ENCODE results near the gene ZXDC. TPM values are rescaled to one million over a fixed set of nuclear protein-coding genes. Genes with fewer than 3 reads are reported as not detected.

Gene ZXDC
- total RNA-seq, 1 donor from 2014 or later = 26.6 TPM

DNA sequence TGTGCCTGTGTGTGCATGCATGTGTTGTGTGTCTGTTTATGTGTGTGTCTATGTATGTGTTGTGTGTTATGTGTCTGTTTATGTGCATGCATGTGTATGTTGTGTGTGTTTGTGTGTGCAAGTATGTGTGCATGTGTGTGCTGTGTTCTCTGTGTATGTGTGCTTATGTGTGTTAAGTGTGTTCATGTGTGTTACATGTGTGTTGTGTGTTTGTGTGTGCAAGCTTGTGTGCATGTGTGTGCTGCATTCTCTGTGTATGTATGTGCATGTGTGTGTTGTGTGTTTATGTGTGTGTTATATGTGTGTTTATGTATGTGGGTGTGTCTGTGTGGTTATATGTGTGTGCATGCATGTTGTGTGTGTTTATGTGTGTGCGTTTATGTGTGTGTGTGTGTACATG, 27.0 kb upstream of the ZXDC start:
- Mint-ChIP-seq H3K36me3 (ENCODE audit: low read depth) (no peaks in the 10 kb centered on the region), H3K9me3 (ENCODE audit: low read depth) (no peaks in the 10 kb centered on the region), H3K4me1 (ENCODE audit: low read depth) (no peaks in the 10 kb centered on the region), H3K27me3 (ENCODE audit: low read depth) (peaks cover 20% of the 10 kb centered on the region), H3K4me3 (ENCODE audit: unreplicated experiment) (no peak overlapping the region), H3K27ac (ENCODE audit: unreplicated experiment) (no peak overlapping the region)
- DNase-seq (ENCODE audit: low spot score) = no peak
- TF ChIP-seq, protein P1, sequence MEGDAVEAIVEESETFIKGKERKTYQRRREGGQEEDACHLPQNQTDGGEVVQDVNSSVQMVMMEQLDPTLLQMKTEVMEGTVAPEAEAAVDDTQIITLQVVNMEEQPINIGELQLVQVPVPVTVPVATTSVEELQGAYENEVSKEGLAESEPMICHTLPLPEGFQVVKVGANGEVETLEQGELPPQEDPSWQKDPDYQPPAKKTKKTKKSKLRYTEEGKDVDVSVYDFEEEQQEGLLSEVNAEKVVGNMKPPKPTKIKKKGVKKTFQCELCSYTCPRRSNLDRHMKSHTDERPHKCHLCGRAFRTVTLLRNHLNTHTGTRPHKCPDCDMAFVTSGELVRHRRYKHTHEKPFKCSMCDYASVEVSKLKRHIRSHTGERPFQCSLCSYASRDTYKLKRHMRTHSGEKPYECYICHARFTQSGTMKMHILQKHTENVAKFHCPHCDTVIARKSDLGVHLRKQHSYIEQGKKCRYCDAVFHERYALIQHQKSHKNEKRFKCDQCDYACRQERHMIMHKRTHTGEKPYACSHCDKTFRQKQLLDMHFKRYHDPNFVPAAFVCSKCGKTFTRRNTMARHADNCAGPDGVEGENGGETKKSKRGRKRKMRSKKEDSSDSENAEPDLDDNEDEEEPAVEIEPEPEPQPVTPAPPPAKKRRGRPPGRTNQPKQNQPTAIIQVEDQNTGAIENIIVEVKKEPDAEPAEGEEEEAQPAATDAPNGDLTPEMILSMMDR (IDR thresholded peaks at IDR 0.05) = no peak

DNA sequence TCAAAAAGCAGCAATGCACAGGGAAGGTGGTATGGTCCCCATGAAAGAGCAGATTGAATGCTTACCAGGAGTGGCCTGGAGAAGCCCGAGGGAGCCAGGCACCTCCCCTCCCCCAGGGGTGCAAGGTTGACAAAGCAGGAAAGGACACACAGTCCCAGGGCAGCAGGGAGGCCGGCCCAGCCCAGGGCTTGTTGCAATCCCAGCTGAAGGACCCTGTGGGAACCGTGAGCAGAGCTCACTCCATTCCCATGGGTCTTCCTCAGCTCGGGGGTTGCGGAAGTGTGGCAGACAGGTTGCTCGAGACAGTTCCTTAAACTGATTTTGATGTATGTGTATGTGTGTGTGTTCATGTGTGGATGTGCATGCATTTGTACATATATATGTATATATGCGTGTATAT, 26.0 kb upstream of the ZXDC start:
- TF ChIP-seq, protein P1 (IDR thresholded peaks at IDR 0.05) = no peak
- no peak overlapping the region for H3K27ac Mint-ChIP-seq (ENCODE audit: unreplicated experiment)
- no peak for DNase-seq (ENCODE audit: low spot score)
- no peak overlapping the region for H3K4me3 Mint-ChIP-seq (ENCODE audit: unreplicated experiment)
- H3K27me3 Mint-ChIP-seq (ENCODE audit: low read depth) = peaks cover 20% of the 10 kb centered on the region
- no peaks in the 10 kb centered on the region for H3K36me3 Mint-ChIP-seq (ENCODE audit: low read depth)
- no peaks in the 10 kb centered on the region for H3K4me1 Mint-ChIP-seq (ENCODE audit: low read depth)
- no peaks in the 10 kb centered on the region for H3K9me3 Mint-ChIP-seq (ENCODE audit: low read depth)

DNA sequence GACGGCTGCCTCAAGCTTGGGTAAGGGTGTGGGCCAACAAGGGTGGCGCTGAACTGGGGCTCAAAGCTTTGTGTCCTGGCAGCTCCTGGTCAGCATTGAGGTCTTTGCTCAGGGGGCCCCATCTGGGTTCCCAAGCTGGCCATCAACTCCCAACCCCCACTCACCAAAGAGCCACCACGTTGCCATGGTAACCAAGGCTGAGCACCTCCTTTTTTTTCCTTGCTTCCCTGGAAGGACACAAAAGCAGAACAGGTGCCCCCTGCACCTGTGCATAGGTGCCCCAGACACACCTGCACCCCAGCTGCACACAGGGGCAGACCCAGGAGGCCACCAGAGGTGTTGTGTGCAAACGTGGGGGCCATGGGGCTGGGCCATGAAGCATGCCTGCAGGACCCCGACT, 25.4 kb upstream of the ZXDC start:
- H3K4me3 Mint-ChIP-seq (ENCODE audit: unreplicated experiment) = no peak overlapping the region
- no peak overlapping the region for H3K27ac Mint-ChIP-seq (ENCODE audit: unreplicated experiment)
- H3K27me3 Mint-ChIP-seq (ENCODE audit: low read depth) = peaks cover 17% of the 10 kb centered on the region
- TF ChIP-seq, protein P1 (IDR thresholded peaks at IDR 0.05) = no peak
- no peaks in the 10 kb centered on the region for H3K9me3 Mint-ChIP-seq (ENCODE audit: low read depth)
- H3K4me1 Mint-ChIP-seq (ENCODE audit: low read depth) = no peaks in the 10 kb centered on the region
- DNase-seq (ENCODE audit: low spot score) = no peak
- H3K36me3 Mint-ChIP-seq (ENCODE audit: low read depth) = no peaks in the 10 kb centered on the region

DNA sequence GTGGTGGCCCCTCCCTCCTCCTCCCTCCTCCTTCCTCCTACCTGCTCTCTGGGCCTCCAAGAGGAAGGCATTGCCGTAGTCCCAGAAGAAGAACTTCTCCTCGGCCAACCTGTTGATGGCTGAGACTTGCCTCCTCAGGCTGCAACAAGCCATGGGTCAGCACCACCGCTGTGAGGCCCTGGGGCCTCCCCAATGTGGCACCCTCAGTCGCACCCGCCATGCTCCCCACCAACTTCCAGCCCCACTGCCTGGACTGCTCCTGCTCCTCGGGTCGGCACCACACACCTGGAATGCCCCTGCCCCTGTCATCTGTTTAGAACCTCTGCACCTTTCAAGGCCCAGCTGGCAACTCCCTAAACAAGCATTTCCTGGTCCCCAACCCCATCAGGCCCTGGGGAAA, 24.3 kb upstream of the ZXDC start:
- Mint-ChIP-seq H3K27me3 (ENCODE audit: low read depth) (peaks cover 13% of the 10 kb centered on the region), H3K4me3 (ENCODE audit: unreplicated experiment) (no peak overlapping the region), H3K27ac (ENCODE audit: unreplicated experiment) (no peak overlapping the region), H3K4me1 (ENCODE audit: low read depth) (no peaks in the 10 kb centered on the region), H3K9me3 (ENCODE audit: low read depth) (no peaks in the 10 kb centered on the region), H3K36me3 (ENCODE audit: low read depth) (no peaks in the 10 kb centered on the region)
- no peak for DNase-seq (ENCODE audit: low spot score)
- TF ChIP-seq, protein P1 (IDR thresholded peaks at IDR 0.05) = no peak

DNA sequence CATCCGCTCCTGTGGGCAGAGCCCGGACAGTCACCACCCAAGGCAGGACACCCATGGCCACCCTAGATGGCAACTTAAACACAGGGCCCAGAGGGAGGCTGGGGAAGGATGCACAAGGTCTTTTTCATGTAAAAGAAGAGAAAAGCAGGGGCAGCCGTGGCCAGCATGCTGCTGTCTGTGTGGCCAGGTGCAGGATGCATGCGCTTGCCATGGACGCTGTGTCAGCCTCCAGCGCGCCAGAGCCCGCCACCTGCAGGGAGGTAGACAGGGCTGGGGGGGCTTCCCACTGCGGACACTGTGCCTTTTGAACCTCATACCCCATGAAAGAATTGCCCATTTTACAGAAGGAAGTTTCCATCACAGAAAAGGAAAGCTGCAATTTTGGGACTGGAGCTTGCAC, 23.7 kb upstream of the ZXDC start:
- H3K27ac Mint-ChIP-seq (ENCODE audit: unreplicated experiment) = no peak overlapping the region
- no peak overlapping the region for H3K4me3 Mint-ChIP-seq (ENCODE audit: unreplicated experiment)
- TF ChIP-seq, protein P1 (IDR thresholded peaks at IDR 0.05) = no peak
- no peaks in the 10 kb centered on the region for H3K9me3 Mint-ChIP-seq (ENCODE audit: low read depth)
- no peak for DNase-seq (ENCODE audit: low spot score)
- no peaks in the 10 kb centered on the region for H3K36me3 Mint-ChIP-seq (ENCODE audit: low read depth)
- H3K27me3 Mint-ChIP-seq (ENCODE audit: low read depth) = peaks cover 7% of the 10 kb centered on the region
- H3K4me1 Mint-ChIP-seq (ENCODE audit: low read depth) = no peaks in the 10 kb centered on the region

Data from chondrocyte (in vitro differentiated cells).